Lower leg skin (tissue), 3 donors: Measurements from ENCODE around the gene LCLAT1.

ENCODE experiments used
- CTCF ChIP-seq, 3 donors: fragments of 450-650 bp; IDR thresholded peaks; one replicate each; pipeline ENCODE4 v1.5.1; 2016; ENCODE audit warnings: antibody characterized with exemption in 3 of 3, mild to moderate bottlenecking in 3 of 3, moderate library complexity in 2 of 3
- POLR2A ChIP-seq, 2 donors: fragments of 450-650 bp; IDR thresholded peaks; one replicate each; pipeline ENCODE4 v1.6.1; 2016 to 2017; ENCODE audit warnings: antibody characterized with exemption in 2 of 2, mild to moderate bottlenecking in 1 of 2, moderate library complexity in 1 of 2

GRCh38 chr2:30445266-30445821 lies 1.7 kb upstream of the LCLAT1 start:
- TF ChIP-seq CTCF (IDR thresholded peaks at IDR 0.05) (no peak), POLR2A (IDR thresholded peaks at IDR 0.05) (no peak)
